Adipose tissue (tissue), 3 donors: ENCODE measurements around the gene FADS2. TPM values are rescaled to one million over a fixed set of nuclear protein-coding genes. Genes with fewer than 3 reads are reported as not detected.

Experiments used
- H3K27ac ChIP-seq: one replicate; pipeline ENCODE4 v1.5.1; 2013; ENCODE audit warnings: low read depth, low read length
- WGBS, 3 donors: extraction: QIAGEN DNeasy Blood & Tissue Kit; methylation state at CpG; one replicate each; pipeline ENCODE4 v1.1.7; 2013; 5-methylcytosine and 5-hydroxymethylcytosine counted together
- polyA plus RNA-seq, 3 donors: library from polyadenylated mRNA; stranded (reverse); fragments of 200-250 nt; gene quantifications; one replicate each; pipeline ENCODE4 v1.2.3, GENCODE V29; 2013
- donor health status: healthy with polysubstance abuse.
- donor health status: Bipolar disorder and iron deficiency.
- donor health status: healthy.

Gene FADS2
- polyA plus RNA-seq, 3 donors: 10.2 to 42.1 (median 27.9) TPM

DNA sequence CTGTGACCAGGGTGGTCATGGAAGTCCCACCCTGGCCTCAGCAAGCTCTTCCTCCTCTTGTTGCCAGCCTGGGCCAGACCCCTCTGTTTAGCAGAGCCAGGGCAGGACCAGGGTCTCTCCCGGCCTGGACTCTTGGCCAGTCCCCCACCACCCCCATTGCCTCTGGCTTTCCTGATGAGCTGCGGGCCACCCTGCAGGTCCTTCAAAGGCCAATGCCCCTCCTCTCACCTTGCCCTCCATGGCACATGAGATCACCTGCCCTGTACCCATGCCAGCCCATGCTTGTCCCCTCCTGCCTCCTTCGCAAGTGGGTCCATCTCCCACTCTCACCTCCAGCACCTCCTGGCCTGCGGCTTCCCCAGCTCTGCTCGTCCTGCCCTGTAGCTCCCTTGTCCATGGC is 10.4 kb downstream of the FADS2 start:
- H3K27ac ChIP-seq: no peak overlapping the region
- WGBS, 3 donors: 92 to 95% (median 94%) methylated on average over 5 of the region's 5 CpGs

DNA sequence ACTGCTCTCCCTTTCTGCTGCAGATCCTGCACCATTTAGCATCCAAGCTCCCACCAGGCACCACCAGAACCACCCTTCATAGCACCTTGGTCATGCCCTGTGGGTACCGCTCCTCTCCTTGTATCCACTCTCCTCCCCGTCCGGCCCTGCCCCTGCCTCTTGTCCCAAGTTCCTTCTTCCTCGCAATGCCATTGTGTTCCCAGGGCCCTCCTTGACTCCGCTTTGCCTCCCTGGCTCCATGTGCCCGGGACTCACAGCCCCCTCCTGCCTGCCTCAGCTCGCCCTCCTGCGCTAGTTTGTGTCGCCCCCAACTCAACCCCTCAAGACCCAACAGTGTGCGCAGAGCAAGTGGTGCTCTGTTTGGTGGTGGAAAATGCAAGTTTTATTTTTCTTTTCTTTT is 10.8 kb downstream of the FADS2 start:
- WGBS, 3 donors: 86 to 92% (median 87%) methylated on average over 10 of the region's 10 CpGs
- H3K27ac ChIP-seq: no peak overlapping the region

DNA sequence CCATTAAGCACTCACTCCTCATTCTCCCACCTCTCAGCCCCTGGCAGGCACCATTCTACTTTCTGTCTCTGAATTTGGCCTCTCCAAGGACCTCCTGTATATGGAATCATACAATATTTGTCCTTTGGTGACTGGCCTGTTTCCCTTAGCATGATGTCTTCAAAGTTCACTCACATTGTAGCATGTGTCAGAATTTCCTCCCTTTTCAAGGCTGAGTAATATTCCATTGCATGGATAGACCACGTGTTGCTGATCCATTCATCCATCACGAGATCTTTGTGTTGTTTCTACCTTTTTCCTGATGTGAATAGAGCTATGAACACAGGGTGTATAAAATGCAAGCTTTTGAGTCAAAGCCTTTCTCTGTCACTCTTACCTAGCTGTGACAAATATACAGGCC is 11.6 kb downstream of the FADS2 start:
- WGBS, 3 donors: 90 to 95% (median 93%) methylated on average over 2 of the region's 2 CpGs
- H3K27ac ChIP-seq: no peak overlapping the region

DNA sequence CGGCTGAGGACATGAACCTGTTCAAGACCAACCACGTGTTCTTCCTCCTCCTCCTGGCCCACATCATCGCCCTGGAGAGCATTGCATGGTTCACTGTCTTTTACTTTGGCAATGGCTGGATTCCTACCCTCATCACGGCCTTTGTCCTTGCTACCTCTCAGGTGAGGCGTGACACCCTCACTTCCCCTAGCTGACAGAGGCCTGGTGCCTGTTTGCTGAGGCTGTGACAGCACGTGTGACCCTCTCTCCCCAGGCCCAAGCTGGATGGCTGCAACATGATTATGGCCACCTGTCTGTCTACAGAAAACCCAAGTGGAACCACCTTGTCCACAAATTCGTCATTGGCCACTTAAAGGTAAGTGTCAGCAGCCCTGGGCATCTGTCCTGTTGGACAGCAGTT is 12.3 kb downstream of the FADS2 start:
- no peak overlapping the region for H3K27ac ChIP-seq
- 92 to 96% (median 95%) methylated on average over 7 of the region's 7 CpGs for WGBS, 3 donors

DNA sequence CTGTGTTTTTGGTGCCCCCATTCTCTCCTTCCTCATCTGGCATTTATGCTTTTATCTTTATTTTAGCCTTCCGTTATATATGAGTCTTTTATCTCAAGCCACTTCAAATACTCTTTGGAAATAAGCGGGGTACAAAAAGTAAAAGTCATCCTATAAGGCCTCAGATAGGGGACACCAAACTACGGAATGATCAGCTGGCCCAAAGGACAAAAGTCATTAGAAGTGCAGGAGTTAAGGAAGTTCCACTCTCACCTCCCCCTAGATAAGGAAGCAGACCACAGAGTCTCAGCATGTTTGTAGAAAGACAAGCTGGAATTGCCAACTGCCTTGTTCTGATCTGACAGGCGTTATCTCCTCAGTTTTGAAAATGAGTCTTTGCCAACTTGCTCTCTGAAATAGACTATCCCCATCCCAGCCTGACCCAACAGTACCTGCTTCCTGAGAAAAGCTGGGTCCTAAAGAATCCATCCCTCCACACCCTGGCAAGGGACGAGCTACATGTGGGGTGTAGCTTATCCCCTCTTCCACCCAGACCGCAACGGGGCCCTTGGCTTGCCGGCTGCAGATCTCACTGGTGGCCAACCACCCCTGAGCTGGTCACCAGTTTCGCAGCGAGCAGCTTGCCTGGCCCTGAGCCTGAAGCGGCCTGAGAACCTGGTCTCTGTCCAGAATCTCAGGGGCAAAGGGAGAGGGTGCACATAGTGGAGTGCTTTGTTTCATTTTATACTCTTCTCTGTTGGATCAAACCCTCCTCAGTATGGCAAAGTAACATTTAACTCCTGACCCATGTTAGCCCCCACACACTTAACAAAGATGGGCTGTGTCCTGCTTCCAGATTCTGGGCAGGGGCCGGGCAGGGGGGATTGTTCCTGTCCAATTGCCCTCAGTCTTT is 13.8 kb downstream of the FADS2 start:
- no peak overlapping the region for H3K27ac ChIP-seq
- 80 to 88% (median 82%) methylated on average over 12 of the region's 12 CpGs for WGBS, 3 donors

DNA sequence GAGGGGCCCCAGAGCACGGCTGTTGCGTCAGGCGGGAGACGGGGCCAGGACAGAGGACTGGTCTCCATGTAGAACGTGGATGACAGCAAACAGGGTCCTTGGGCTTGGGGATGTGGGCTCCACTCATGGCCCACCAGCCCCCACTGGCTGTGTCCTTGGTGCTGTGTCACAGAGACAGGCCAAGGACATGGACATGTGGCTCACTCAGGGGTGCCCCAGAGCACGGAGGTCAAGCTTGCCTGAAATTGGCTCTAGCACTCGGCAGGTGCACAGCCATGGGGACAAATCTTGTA is 14.4 kb downstream of the FADS2 start:
- no peak overlapping the region for H3K27ac ChIP-seq
- WGBS, 3 donors: 91 to 95% (median 92%) methylated on average over 7 of the region's 7 CpGs

DNA sequence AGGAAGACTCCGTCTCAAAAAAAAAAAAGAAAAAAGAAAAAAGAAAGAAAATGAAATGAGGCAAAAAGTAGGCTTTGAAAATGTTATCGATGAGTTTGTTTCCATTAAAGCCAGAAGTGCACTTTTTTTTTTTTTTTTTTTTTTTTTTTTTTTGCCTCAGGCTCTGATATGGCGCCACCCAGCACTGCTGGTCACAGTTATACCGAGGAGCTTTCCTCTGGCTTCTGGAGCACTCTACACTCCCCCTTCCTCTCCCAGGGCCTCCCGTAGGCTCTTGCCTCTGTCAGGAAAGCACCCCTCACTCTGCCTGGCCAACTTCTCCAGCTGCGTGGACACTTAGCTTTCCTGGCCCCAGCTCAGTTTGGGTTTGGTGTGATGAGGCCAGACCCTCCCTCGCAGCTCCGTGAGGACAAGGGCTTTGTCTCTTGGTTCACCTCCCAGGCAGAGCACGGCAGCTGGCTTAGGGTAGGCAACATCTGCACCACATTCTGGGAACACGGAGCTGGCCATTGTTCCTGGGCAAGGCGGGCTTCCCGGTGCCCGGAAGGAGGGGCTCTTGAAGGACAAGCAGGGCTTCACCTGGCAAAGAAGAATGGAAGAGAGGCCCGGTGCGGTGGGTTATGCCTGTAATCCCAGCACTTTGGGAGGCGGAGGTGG is 16.9 kb downstream of the FADS2 start:
- H3K27ac ChIP-seq: no peak overlapping the region
- 84 to 89% (median 85%) methylated on average over 16 of the region's 16 CpGs for WGBS, 3 donors

DNA sequence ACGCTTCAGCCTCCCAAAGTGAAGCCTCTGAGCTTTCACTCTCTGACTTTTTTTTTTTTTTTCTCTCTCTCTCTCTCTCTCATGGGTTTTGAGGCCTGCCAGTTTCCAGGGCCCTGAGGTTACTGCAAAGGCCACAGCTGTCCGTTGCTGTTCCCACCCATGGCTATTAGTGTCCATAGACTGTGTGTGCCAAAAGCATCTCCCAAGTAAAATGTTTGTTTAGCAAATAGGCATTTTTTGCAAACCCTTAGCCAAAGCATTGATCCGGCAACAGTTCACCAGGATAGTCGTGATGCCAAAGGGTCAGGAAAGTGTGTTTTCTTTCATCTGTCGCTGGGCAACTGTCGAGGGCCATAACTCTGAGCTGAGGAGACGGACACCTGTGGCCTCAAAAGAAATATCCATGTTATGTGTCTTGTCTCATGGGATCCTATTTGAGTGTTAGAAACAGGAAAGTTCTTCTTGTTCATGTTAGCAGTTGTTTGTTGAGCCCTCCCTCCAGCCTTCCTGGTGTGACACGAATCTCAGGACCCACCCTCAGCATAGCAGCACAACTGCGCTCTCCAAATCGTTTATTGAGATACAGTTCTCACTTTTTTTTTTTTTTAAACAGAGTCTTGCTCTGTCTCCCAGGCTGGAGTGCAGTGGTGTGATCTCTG is 18.4 kb downstream of the FADS2 start:
- WGBS, 3 donors: 82 to 88% (median 88%) methylated on average over 10 of the region's 10 CpGs
- H3K27ac ChIP-seq: no peak overlapping the region

DNA sequence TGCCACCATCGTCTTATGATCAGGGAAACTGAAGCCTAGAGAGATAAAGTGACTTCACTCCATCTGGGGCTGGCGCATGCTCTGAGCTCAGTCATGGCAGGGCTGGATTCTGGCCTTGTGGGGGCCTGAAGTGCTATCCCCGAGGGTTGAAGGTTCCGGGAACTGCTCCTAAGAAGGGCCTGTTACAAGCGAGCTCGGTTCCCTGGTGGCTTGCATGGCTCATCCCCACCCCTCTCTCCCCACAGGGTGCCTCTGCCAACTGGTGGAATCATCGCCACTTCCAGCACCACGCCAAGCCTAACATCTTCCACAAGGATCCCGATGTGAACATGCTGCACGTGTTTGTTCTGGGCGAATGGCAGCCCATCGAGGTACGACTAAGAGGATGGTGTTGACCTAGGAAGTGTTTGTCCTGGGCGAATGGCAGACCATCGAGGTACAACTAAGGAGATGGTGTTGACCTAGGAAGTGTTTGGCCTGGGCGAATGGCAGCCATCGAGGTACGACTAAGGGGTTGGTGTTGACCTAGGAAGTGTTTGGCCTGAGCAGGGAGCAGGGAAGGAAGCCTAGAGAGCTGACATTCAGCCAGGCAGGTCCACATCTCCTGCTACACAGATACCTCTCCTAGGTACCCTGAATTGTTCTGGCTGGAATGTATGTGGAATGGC is 19.9 kb downstream of the FADS2 start:
- WGBS, 3 donors: 84 to 96% (median 94%) methylated on average over 18 of the region's 18 CpGs
- no peak overlapping the region for H3K27ac ChIP-seq

DNA sequence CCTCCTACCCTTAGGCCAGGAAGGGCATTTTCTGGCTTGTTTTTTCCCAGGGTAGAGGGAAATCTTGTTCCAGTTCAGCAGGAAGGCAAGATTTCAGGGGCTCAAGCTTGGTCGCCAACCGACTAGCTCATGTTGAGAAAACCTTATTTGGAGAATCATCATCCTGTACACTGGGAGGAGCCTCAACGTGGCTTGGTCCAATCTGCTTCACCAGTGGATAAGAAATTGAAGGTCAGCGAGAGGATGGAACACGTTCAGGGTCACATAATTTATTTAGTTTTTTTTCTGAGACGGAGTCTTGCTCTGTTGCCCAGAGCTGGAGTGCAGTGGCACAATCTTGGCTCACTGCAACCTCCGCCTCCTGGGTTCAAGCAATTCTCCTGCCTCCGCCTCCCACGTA is 20.5 kb downstream of the FADS2 start:
- WGBS, 3 donors: 92% methylated on average over 9 of the region's 9 CpGs
- no peak overlapping the region for H3K27ac ChIP-seq

DNA sequence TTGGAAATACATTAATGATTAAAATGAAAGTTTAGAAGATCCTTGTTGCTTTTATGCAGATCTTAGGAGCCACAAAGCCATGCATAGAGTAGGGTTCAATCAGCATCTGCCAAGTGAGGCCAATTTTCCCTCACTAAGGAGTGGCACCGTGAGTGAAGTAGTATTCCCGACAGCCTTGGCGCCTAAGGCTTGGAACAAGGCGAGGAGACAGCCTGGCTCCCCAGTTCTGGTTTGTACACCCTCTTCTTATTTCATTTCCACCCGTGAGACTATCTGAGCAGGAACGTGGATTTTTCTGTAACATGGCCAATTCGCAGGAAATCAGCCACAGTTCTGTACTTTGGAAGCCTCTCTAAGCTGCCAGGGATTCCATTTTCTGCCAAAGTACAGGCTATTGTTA is 22.6 kb downstream of the FADS2 start:
- 68 to 78% (median 71%) methylated on average over 7 of the region's 7 CpGs for WGBS, 3 donors
- no peak overlapping the region for H3K27ac ChIP-seq

DNA sequence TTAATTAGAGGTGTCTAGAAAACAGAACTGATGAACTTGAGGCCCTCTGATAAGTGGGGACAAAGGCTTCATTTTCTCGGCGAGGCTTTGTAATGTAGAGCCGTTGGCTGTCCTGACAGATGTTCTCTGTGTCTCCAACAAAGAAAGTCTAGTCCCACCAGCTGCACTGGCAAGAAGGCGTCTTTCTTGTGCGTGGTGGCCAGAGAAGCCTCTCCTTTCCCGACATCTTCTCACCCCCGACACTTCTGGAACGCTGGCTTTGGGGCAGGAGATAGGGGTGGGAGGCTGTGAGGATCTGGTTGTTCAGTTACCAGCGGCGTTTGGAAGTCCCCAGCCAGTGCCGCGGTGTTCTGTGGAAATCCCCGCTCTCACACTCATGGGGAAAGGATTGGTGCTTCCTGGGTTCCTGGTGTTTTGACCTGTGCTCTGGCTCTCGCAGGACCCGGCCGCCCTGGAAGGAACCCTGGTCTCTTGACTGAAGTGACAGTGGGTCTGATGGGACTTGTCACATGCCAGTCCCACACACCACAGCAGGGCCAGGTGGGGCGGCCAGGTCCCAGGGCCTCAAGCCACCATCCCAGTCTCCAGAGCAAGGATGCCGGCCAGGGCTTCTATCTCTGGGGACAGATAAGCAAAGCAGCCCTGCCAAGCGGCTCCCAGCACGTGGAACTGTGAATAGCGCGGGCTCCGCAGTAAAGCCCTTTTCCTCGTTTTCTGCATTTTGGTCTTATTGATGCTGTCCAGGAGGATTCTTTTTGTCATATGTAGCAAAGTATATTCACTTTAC is 23.2 kb downstream of the FADS2 start:
- H3K27ac ChIP-seq: no peak overlapping the region
- 77 to 83% (median 81%) methylated on average over 24 of the region's 24 CpGs for WGBS, 3 donors

DNA sequence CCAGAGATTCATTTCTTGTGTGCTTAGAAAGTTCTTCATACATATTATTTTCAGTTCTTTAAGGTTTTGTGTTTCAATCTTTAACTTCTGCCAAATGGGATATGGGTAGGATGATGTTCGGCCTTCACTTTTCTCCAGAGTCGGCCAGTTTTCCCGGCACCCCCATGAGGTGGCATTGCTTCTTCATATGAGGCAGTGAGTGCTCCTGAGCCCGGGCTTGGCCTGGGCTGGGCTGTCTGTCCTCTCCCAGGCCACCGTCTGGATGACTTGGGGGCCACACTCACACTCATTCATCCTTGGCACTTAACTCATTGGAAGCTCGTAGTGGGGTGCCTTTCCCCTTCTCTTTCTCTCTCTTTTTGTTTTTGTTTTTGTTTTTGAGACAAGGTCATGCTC is 23.8 kb downstream of the FADS2 start:
- 75 to 84% (median 84%) methylated on average over 6 of the region's 6 CpGs for WGBS, 3 donors
- H3K27ac ChIP-seq: no peak overlapping the region

DNA sequence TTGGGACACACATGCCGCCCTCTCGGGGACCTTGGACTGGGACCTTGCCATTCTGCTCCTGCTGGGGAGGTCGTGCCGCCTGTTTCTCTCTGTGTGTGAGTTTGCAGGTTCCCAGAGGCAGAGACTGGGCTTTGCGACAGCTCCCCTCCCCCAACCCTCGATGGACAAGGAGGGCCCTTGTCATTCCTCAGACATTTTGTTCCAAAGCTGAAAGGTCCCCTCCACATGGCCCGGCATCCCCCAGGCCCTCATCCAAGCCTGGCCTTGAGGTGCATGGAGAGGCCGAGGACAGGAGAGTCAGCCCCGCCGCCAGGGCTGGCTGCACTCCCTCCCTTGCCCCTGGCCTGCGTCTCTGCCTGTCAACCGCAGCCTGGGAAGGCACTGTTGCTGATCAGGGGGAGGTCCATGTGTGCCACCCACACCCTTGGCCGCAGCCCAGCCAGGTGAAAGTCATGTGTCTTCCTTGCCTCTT is 25.6 kb downstream of the FADS2 start:
- H3K27ac ChIP-seq: no peak overlapping the region
- 64 to 85% (median 81%) methylated on average over 13 of the region's 13 CpGs for WGBS, 3 donors

DNA sequence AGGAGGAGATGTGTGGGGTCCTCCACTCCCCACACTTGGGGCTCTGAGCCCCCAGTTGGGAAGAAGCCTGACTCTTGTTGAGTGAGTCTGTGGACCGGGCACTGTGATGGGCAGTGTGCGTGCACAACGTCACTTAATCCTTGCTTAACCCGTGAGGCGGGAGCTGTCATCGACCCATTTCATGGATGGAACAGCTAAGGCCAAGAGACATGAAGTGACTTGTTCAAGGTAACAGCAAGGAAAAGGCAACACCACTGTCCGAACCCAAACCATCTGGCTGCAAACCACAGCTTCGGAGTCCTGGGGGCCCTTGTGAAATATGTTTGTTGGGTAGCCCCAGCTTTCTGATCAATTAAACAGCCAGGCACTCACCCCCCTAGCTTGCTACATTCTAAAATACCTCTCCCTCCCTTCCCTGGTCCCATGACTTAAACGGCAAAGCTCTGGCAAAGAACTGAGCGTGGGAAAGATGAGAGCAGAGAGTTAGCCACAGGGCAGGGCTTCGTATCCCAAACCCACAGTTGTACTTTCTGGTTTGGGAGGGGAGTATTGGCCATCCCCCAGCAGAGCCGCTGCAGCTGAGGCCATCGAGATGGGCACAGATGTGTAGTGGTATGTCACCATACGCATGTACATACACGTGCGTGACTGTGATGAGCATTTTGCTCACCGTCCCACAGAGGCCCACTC is 26.3 kb downstream of the FADS2 start:
- 90 to 95% (median 93%) methylated on average over 17 of the region's 17 CpGs for WGBS, 3 donors
- no peak overlapping the region for H3K27ac ChIP-seq

DNA sequence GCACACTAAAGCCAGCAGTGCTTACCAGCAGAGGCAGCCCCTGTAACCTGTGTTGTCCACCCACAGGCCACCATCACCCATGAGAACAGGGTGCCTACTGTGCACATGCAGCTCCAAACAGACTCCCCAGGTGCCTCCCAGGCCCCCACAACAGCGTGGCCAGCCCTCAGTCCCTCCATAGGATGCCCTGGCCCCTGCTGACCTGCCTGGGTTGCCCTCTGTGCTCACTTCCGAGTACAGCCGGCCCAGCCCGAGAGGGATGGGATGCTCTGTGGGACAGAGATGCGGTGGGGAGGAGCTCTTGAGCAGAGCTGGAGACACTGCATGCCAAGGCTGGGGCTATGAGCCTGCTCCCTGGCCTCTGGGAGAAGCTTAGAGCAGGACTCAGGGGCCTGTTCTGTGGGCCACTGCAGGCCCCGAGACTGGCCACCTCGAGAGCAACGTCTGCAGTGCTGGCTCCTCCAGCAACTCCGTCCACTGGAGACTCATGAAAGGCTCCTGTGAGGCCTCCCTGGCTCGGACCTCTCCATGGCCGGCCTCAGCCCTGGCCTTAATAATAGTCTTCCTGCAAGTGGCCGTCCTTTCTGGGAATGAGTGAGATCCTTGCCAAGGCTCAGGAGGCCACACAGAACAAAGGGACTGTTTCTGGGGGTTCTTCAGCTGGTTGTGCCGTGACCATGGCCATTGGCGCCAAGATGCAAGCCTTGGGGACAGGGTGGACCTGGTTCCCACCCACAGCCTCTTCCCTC is 27.0 kb downstream of the FADS2 start:
- 71 to 89% (median 81%) methylated on average over 14 of the region's 14 CpGs for WGBS, 3 donors
- H3K27ac ChIP-seq: no peak overlapping the region
